ENCODE measurements around the gene DKKL1. TPM values are rescaled to one million over a fixed set of nuclear protein-coding genes. Genes with fewer than 3 reads are reported as not detected.

The DKKL1 gene
- total and polyA plus RNA-seq, 10 donors = 0.57 to 1.1 (median 0.68) TPM; not detected in 6

- no peak overlapping the region for H3K27ac ChIP-seq
- no peaks in the 10 kb centered on the region for H3K36me3 ChIP-seq
- WGBS, 5 donors = 71 to 82% (median 80%) methylated on average over 15 of the region's 15 CpGs
- H3K9me3 ChIP-seq = no peaks in the 10 kb centered on the region
- no peak for DNase-seq
- peaks cover 0 to 16% (median 10%) of the 10 kb centered on the region in 6 donors for H3K4me1 ChIP-seq
- H3K27me3 ChIP-seq (replicated peaks in 1 of 7) = peaks cover 0 to 20% (median 0%) of the 10 kb centered on the region in 7 donors
- no peak overlapping the region for H3K4me3 ChIP-seq
- TF ChIP-seq, protein P1, sequence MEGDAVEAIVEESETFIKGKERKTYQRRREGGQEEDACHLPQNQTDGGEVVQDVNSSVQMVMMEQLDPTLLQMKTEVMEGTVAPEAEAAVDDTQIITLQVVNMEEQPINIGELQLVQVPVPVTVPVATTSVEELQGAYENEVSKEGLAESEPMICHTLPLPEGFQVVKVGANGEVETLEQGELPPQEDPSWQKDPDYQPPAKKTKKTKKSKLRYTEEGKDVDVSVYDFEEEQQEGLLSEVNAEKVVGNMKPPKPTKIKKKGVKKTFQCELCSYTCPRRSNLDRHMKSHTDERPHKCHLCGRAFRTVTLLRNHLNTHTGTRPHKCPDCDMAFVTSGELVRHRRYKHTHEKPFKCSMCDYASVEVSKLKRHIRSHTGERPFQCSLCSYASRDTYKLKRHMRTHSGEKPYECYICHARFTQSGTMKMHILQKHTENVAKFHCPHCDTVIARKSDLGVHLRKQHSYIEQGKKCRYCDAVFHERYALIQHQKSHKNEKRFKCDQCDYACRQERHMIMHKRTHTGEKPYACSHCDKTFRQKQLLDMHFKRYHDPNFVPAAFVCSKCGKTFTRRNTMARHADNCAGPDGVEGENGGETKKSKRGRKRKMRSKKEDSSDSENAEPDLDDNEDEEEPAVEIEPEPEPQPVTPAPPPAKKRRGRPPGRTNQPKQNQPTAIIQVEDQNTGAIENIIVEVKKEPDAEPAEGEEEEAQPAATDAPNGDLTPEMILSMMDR (IDR thresholded peaks at IDR 0.05 in 8 of 11, conservative IDR thresholded peaks at IDR 0.05 in 3 of 11) = no peak
- TF ChIP-seq POLR2AphosphoS5 (IDR thresholded peaks at IDR 0.05) (no peak), POLR2A (IDR thresholded peaks at IDR 0.05) (no peak)
- intact Hi-C loops (cut with DNase I; ENCODE audit: low total_unique reads) = no loop called here
Observed at GRCh38 chr19:49395581-49396407, 32.1 kb downstream of the DKKL1 start.

- no peak for DNase-seq
- H3K27me3 ChIP-seq (replicated peaks in 1 of 7) = peaks cover 0 to 20% (median 0%) of the 10 kb centered on the region in 7 donors
- no peak overlapping the region for H3K27ac ChIP-seq
- peaks cover 0 to 5% (median 2%) of the 10 kb centered on the region in 6 donors for H3K4me1 ChIP-seq
- H3K36me3 ChIP-seq = no peaks in the 10 kb centered on the region
- TF ChIP-seq POLR2AphosphoS5 (IDR thresholded peaks at IDR 0.05) = no peak
- TF ChIP-seq, protein P1 (IDR thresholded peaks at IDR 0.05 in 8 of 11, conservative IDR thresholded peaks at IDR 0.05 in 3 of 11) = no peak
- no peak for TF ChIP-seq POLR2A (IDR thresholded peaks at IDR 0.05)
- WGBS, 5 donors = 77 to 81% (median 79%) methylated on average over 8 of the region's 8 CpGs
- intact Hi-C loops (cut with DNase I; ENCODE audit: low total_unique reads) = no loop called here
- no peak overlapping the region for H3K4me3 ChIP-seq
- H3K9me3 ChIP-seq = no peaks in the 10 kb centered on the region
Observed at GRCh38 chr19:49396738-49397505, 33.2 kb downstream of the DKKL1 start.

GRCh38 chr19:49398001-49398615 lies 34.4 kb downstream of the DKKL1 start:
- Histone ChIP-seq H3K27ac (no peak overlapping the region), H3K27me3 (replicated peaks in 1 of 7) (peaks cover 0 to 20% (median 0%) of the 10 kb centered on the region in 7 donors), H3K36me3 (no peaks in the 10 kb centered on the region), H3K4me1 (peaks cover 0 to 7% (median 0%) of the 10 kb centered on the region in 6 donors), H3K9me3 (no peaks in the 10 kb centered on the region), H3K4me3 (no peak overlapping the region)
- intact Hi-C loops (cut with DNase I; ENCODE audit: low total_unique reads) = no loop called here
- DNase-seq = no peak
- 70 to 87% (median 75%) methylated on average over 10 to 11 of the region's 11 CpGs for whole genome bisulfite sequencing, 5 donors
- TF ChIP-seq, protein P1 (IDR thresholded peaks at IDR 0.05 in 8 of 11, conservative IDR thresholded peaks at IDR 0.05 in 3 of 11) = no peak
- TF ChIP-seq POLR2AphosphoS5 (IDR thresholded peaks at IDR 0.05) = no peak
- TF ChIP-seq POLR2A (IDR thresholded peaks at IDR 0.05) = no peak

All from spleen (tissue), 11 donors.